ENCODE data around the gene GTPBP4.

- TF ChIP-seq MAX (IDR thresholded peaks at IDR 0.05) (no peak), CTCF (IDR thresholded peaks at IDR 0.05 in 2 of 3, conservative IDR thresholded peaks at IDR 0.05 in 1 of 3; ENCODE audit: borderline replicate concordance in 1 of 3, insufficient read depth in 1 of 3, low read depth in 2 of 3, low read length in 2 of 3) (no peak), SIN3A (IDR thresholded peaks at IDR 0.05; ENCODE audit: low read depth) (no peak), FOSL1 (IDR thresholded peaks at IDR 0.05; ENCODE audit: low read depth) (no peak), TCF7L2 (IDR thresholded peaks at IDR 0.05; ENCODE audit: borderline replicate concordance, extremely low read depth, insufficient read depth, insufficient read length) (no peak), POLR2A (IDR thresholded peaks at IDR 0.05; ENCODE audit: borderline replicate concordance, extremely low read depth, insufficient read depth, insufficient read length) (no peak), EZH2 (IDR thresholded peaks at IDR 0.05) (no peak), YY1 (IDR thresholded peaks at IDR 0.05; ENCODE audit: extremely low read depth, insufficient replicate concordance, low read depth, low read length) (no peak), JUND (IDR thresholded peaks at IDR 0.05) (no peak), REST (IDR thresholded peaks at IDR 0.05; ENCODE audit: low read depth) (no peak)
Observed at GRCh38 chr10:1068380-1069361, 80.4 kb downstream of the GTPBP4 start.
